PFSK-1 (cell line): ENCODE measurements around the gene ATP7B.

Experiments
- FOXP2 ChIP-seq: optimal IDR thresholded peaks from 2 replicates; pipeline ENCODE3; 2011; ENCODE audit warnings: borderline replicate concordance, control low read depth, inconsistent platforms; ENCODE audit not compliant: insufficient read depth; ENCODE audit errors: extremely low read length, extremely low read depth
- POLR2AphosphoS5 ChIP-seq: IDR thresholded peaks from 2 replicates; pipeline ENCODE4 v1.6.1; 2012; ENCODE audit warnings: low read depth, mild to moderate bottlenecking, control low read depth, low read length, moderate library complexity
- REST ChIP-seq, 2 experiments: IDR thresholded peaks; 2 replicates each; pipeline versions ENCODE4 v1.6.1 to v1.8.0; 2011 to 2012; ENCODE audit warnings: low read depth in 2 of 2, low read length in 2 of 2, control low read depth in 1 of 2, inconsistent platforms in 1 of 2, mild to moderate bottlenecking in 1 of 2, moderate library complexity in 1 of 2; ENCODE audit not compliant: insufficient read depth in 1 of 2
- SIN3A ChIP-seq: IDR thresholded peaks from 2 replicates; pipeline ENCODE4 v1.6.1; 2012; ENCODE audit warnings: mild to moderate bottlenecking, low read length, moderate library complexity, borderline replicate concordance; ENCODE audit not compliant: insufficient read depth
- TAF1 ChIP-seq: IDR thresholded peaks from 2 replicates; pipeline ENCODE4 v1.6.1; 2012; ENCODE audit warnings: low read length, control low read depth, borderline replicate concordance; ENCODE audit not compliant: insufficient read depth

The ATP7B gene

GRCh38 chr13:52022356-52022755, 11.1 kb upstream of the ATP7B start:
- TF ChIP-seq SIN3A: no peak

DNA sequence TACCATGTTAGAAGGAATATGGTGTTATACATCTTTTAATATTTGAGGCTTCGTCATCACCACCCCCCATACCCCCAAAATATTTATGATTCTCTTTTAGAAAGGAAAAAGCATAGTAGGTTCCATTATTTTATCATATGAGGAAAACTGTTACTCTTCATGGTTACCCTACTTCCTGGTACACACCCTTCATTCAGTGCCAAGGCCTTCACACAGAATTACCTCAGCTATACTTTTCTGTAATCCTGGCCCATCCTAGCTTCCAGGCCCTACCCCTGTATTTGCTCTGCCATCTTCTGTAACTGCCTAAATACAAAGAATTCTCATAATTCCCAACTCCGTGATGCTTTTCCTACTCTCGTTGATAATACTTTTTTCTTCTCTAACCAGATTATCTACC, 8.9 kb upstream of the ATP7B start:
- TF ChIP-seq FOXP2: no peak
- TF ChIP-seq TAF1: no peak
- no peak for TF ChIP-seq REST (IDR thresholded peaks at IDR 0.05; ENCODE audit: insufficient read depth in 1 of 2, low read depth in 2 of 2, low read length in 2 of 2)
- TF ChIP-seq SIN3A: no peak
- TF ChIP-seq POLR2AphosphoS5: no peak

DNA sequence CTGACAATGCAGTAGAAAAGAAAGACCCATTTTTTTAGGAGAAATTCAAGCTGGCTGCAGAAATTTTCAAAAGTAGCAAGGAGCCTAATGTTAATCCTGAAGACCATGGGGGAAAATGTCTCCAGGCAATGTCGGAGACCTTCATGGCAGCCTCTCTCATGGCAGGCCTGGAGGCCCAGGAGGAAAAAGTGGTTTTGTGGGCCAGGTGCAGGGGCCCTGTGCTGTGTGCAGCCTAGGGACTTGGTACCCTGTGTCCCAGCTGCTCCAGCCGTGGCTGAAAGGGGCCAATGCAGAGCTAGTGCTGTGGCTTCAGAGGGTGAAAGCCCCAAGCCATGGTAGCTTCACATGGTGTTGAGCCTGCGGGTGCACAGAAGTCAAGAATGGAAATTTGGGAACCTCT, 5.0 kb upstream of the ATP7B start:
- no peak for TF ChIP-seq REST (IDR thresholded peaks at IDR 0.05; ENCODE audit: insufficient read depth in 1 of 2, low read depth in 2 of 2, low read length in 2 of 2)
- no peak for TF ChIP-seq TAF1
- no peak for TF ChIP-seq POLR2AphosphoS5
- TF ChIP-seq FOXP2: no peak
- TF ChIP-seq SIN3A: no peak

DNA sequence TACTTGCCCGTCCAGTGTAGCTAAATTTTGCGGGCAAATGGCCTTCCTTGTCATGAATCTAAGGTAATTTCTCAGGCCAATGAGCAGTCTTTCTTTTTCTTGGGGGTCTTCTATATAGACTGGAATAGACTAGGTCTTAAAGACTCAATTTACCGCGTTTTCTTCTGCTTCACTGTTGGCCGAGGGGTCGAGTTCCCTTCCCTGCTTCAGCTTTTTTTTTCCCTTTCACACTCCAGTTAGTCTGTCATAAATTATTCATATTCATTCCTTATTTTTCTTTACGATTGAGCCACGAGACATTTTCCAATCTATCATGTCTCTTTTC, 1.2 kb upstream of the ATP7B start:
- TF ChIP-seq POLR2AphosphoS5 (no peak), SIN3A (no peak), REST (IDR thresholded peaks at IDR 0.05; ENCODE audit: insufficient read depth in 1 of 2, low read depth in 2 of 2, low read length in 2 of 2) (no peak), TAF1 (no peak), FOXP2 (no peak)

DNA sequence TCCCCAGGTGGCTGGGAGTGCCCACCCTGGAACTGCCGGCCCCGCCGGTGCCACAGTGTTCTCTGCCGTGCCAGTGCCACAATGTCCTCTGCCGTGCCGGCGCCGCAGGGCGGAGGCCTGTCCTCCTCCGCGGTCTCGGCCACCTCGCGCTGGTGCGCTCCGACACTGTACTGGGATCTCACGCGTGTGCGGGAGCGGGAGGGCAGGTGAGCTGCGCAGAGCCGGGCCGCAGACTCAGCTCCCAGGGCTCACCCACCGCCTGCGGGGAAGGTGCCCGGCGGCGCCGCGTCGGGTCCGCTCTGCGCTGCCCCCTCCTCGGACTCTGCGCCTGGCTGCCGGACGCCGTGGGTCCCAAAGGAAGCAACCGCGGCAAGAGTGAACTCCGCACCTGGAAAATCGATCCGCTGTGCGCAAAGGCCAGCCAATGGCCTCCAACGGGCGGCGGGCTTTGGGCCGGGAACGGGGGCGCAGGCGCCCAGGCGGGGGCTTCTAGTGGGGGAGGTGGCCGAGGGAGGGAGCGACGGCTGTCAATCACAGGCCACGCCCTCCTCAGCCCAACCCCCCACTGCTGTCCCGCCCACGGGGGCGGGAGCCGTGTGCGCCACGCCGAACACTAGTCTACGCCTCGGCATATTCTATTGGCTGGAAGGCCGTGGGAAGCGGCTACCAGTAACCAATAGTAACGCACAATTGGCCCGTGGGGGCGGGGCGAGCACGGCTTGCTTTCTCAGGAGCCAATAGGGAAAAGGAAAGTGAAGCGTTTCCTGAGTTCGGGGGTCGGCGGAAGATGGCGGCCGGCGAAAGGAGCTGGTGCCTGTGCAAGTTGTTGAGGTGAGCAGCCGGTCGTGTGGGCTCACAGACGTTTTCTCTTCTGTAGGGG, 622 bp upstream of the ATP7B start, which contains the start of gene ALG11:
TSS of gene ALG11 (plus strand) at position 767 of the 880 bp plus-strand sequence. CDS start at position 788, 21 bp downstream.
- peak; percentile 29; the same call in 1 of the 2 replicates for TF ChIP-seq TAF1
- no peak for TF ChIP-seq REST (IDR thresholded peaks at IDR 0.05; ENCODE audit: insufficient read depth in 1 of 2, low read depth in 2 of 2, low read length in 2 of 2)
- no peak for TF ChIP-seq FOXP2
- peak; percentile 40; the same call in 1 of the 2 replicates for TF ChIP-seq POLR2AphosphoS5
